Upper lobe of left lung (tissue), 4 donors: Measurements from ENCODE around the gene FCGR1A.
"Not testable (repeated sequence)": the region's sequence is repeated elsewhere in the genome, so short reads cannot be mapped to it uniquely, and the experiment has no call there.

Experiments
- EP300 ChIP-seq, 4 donors: sonication (generic); formaldehyde crosslinking; IDR thresholded peaks; one replicate each; pipeline ENCODE4 v1.5.1; 2017; ENCODE audit warnings: antibody characterized with exemption in 4 of 4, control low read depth in 2 of 4
- POLR2A ChIP-seq, 4 donors: fragments of 450-650 bp; IDR thresholded peaks; one replicate each; pipeline ENCODE4 v1.5.1; 2016 to 2017; ENCODE audit warnings: antibody characterized with exemption in 4 of 4, mild to moderate bottlenecking in 2 of 4
- POLR2AphosphoS5 ChIP-seq, 2 donors: sonication (generic); formaldehyde crosslinking; IDR thresholded peaks; one replicate each; pipeline ENCODE4 v1.5.1; 2017; ENCODE audit warnings: antibody characterized with exemption in 2 of 2
- TF ChIP-seq, protein P1 (sequence below), 6 experiments: fragments of 450-650 bp in 4 of 6; fragments of 200-600 bp in 2 of 6; sonication (generic) in 2 of 6; IDR thresholded peaks; one replicate each; pipeline ENCODE4 v1.5.1; 2016 to 2019; ENCODE audit warnings: antibody characterized with exemption in 6 of 6

DNA sequence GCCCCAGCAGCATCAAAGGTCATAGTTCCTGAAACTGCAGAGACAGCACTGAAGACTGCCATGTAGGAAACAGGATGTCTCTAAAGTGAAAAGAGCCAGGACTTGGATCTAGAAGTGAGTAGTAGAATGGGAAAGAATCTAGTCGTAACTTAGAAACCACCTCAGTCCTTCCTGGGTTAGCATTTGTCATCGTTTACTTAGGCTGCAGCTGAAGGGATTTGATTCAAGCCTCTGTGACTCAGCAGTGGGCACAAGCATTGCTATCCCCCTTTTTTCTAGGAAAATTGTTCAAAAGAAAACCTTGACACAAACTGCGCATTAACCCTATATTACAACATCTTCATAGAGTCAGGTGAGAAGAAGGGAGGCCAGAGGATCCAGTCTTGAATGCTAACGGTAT lies 11.8 kb upstream of the FCGR1A start:
- TF ChIP-seq, protein P1, sequence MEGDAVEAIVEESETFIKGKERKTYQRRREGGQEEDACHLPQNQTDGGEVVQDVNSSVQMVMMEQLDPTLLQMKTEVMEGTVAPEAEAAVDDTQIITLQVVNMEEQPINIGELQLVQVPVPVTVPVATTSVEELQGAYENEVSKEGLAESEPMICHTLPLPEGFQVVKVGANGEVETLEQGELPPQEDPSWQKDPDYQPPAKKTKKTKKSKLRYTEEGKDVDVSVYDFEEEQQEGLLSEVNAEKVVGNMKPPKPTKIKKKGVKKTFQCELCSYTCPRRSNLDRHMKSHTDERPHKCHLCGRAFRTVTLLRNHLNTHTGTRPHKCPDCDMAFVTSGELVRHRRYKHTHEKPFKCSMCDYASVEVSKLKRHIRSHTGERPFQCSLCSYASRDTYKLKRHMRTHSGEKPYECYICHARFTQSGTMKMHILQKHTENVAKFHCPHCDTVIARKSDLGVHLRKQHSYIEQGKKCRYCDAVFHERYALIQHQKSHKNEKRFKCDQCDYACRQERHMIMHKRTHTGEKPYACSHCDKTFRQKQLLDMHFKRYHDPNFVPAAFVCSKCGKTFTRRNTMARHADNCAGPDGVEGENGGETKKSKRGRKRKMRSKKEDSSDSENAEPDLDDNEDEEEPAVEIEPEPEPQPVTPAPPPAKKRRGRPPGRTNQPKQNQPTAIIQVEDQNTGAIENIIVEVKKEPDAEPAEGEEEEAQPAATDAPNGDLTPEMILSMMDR (IDR thresholded peaks at IDR 0.05): not testable (repeated sequence)
- not testable (repeated sequence) for TF ChIP-seq POLR2A, POLR2AphosphoS5, EP300 (IDR thresholded peaks at IDR 0.05)
